SK-N-SH (cell line): ENCODE data around the gene CDK11B. TPM values are rescaled to one million over a fixed set of nuclear protein-coding genes. Genes with fewer than 3 reads are reported as not detected.
"Not testable (repeated sequence)": the region's sequence is repeated elsewhere in the genome, so short reads cannot be mapped to it uniquely, and the experiment has no call there.

Experiments
- CTCF ChIA-PET: fragments of 300-600, 350-600 bp; formaldehyde crosslinking; extraction: SDS; loops from one replicate; lab custom pipeline; 2021; lab: Yijun Ruan, JAX
- POLR2A ChIA-PET: fragments of 350-600 bp; sonication (Branson Sonifier 250); formaldehyde crosslinking; extraction: SDS; loops from one replicate; lab custom pipeline; 2020; ENCODE audit warnings: antibody characterized with exemption, inconsistent platforms; lab: Yijun Ruan, JAX
- DNase-seq: peaks from one replicate; pipeline ENCODE4 v3.0.0; 2012
- H2AFZ ChIP-seq: fragments of 200-600 bp; sonication (generic); 2 replicates; pipeline ENCODE4 v1.8.1; 2016; ENCODE audit warnings: antibody characterized with exemption, mild to moderate bottlenecking, low read depth
- H3F3A ChIP-seq: fragments of 200-600 bp; sonication (generic); replicated peaks from 2 replicates; pipeline ENCODE3; 2016; ENCODE audit warnings: antibody characterized with exemption, mild to moderate bottlenecking; ENCODE audit not compliant: insufficient read depth
- H3K27ac ChIP-seq, 2 experiments: fragments of 200-500 bp in 1 of 2; fragments of 200-600 bp in 1 of 2; sonication (Bioruptor generic) in 1 of 2; sonication (generic), shearing (Covaris generic) in 1 of 2; 2 replicates each; pipeline versions ENCODE4 v1.5.1 to v1.6.1; 2014 to 2016; ENCODE audit warnings: low read depth in 2 of 2, inconsistent platforms in 1 of 2, low read length in 1 of 2, mild to moderate bottlenecking in 1 of 2, mixed read lengths in 1 of 2
- H3K27me3 ChIP-seq: fragments of 200-600 bp; sonication (generic), shearing (Covaris generic); 2 replicates; pipeline ENCODE4 v1.6.1; 2016; ENCODE audit warnings: mixed run types; ENCODE audit not compliant: insufficient read depth
- H3K36me3 ChIP-seq, 2 experiments: fragments of 200-500 bp in 1 of 2; fragments of 200-600 bp in 1 of 2; sonication (Bioruptor generic) in 1 of 2; sonication (generic) in 1 of 2; replicated peaks in 1 of 2; 2 replicates each; pipeline versions ENCODE3 to v1.5.1; 2014 to 2016; ENCODE audit warnings: low read length in 1 of 2, mild to moderate bottlenecking in 1 of 2; ENCODE audit not compliant: insufficient read depth in 2 of 2, control insufficient read depth in 1 of 2
- H3K4me1 ChIP-seq, 2 experiments: fragments of 200-500 bp in 1 of 2; fragments of 200-600 bp in 1 of 2; sonication (Bioruptor generic) in 1 of 2; sonication (generic), shearing (Covaris generic) in 1 of 2; 2 replicates each; pipeline versions ENCODE4 v1.5.1 to v1.6.1; 2014 to 2016; ENCODE audit warnings: low read depth in 1 of 2, low read length in 1 of 2, mixed run types in 1 of 2; ENCODE audit not compliant: insufficient read depth in 2 of 2, control insufficient read depth in 1 of 2
- H3K4me2 ChIP-seq: fragments of 200-600 bp; sonication (generic), shearing (Covaris generic); 2 replicates; pipeline ENCODE4 v1.6.1; 2017; ENCODE audit warnings: mixed run types
- H3K4me3 ChIP-seq, 2 experiments: fragments of 200-500 bp in 1 of 2; fragments of 200-600 bp in 1 of 2; sonication (Bioruptor generic) in 1 of 2; sonication (generic), shearing (Covaris generic) in 1 of 2; 2 replicates each; pipeline versions ENCODE4 v1.5.1 to v1.8.1; 2014 to 2016; ENCODE audit warnings: low read depth in 2 of 2, inconsistent platforms in 1 of 2, low read length in 1 of 2, mild to moderate bottlenecking in 1 of 2, mixed read lengths in 1 of 2, moderate library complexity in 1 of 2
- H3K79me2 ChIP-seq: fragments of 200-600 bp; sonication (generic); 2 replicates; pipeline ENCODE4 v1.8.1; 2017; ENCODE audit warnings: mild to moderate bottlenecking; ENCODE audit not compliant: insufficient read depth
- H3K9ac ChIP-seq: fragments of 200-600 bp; sonication (generic); 2 replicates; pipeline ENCODE4 v1.6.1; 2017; ENCODE audit warnings: mixed run types
- H3K9me2 ChIP-seq: fragments of 200-600 bp; sonication (generic); 2 replicates; pipeline ENCODE4 v1.6.1; 2017; ENCODE audit warnings: mixed run types
- H3K9me3 ChIP-seq: fragments of 200-600 bp; sonication (generic); 2 replicates; pipeline ENCODE4 v1.6.1; 2017; ENCODE audit warnings: mixed run types, mild to moderate bottlenecking, moderate library complexity
- H4K20me1 ChIP-seq: fragments of 200-600 bp; sonication (generic); 2 replicates; pipeline ENCODE4 v1.6.1; 2017; ENCODE audit warnings: mild to moderate bottlenecking, mixed run types; ENCODE audit not compliant: insufficient read depth
- EZH2phosphoT487 ChIP-seq: fragments of 200-600 bp; sonication (generic); IDR thresholded peaks from 2 replicates; pipeline ENCODE4 v1.6.1; 2017; ENCODE audit warnings: low read depth, mixed run types, mild to moderate bottlenecking, antibody characterized with exemption, moderate library complexity, borderline replicate concordance
- JUND ChIP-seq: IDR thresholded peaks from 2 replicates; pipeline ENCODE4 v1.4.0; 2012
- MEF2A ChIP-seq: IDR thresholded peaks from 2 replicates; pipeline ENCODE4 v1.4.0; 2012; ENCODE audit warnings: low read depth, borderline replicate concordance
- MXI1 ChIP-seq: IDR thresholded peaks from 2 replicates; pipeline ENCODE4 v1.6.1; 2012; ENCODE audit warnings: mild to moderate bottlenecking, low read depth, low read length, improper control_type of control experiment
- NFIC ChIP-seq: IDR thresholded peaks from 2 replicates; pipeline ENCODE4 v1.4.0; 2012; ENCODE audit warnings: borderline replicate concordance
- RXRA ChIP-seq: IDR thresholded peaks from 2 replicates; pipeline ENCODE4 v1.4.0; 2012; ENCODE audit warnings: low read depth, mild to moderate bottlenecking, borderline replicate concordance
- SIN3A ChIP-seq: IDR thresholded peaks from 2 replicates; pipeline ENCODE4 v1.6.1; 2012; ENCODE audit warnings: low read depth, mild to moderate bottlenecking, low read length, moderate library complexity, borderline replicate concordance
- TAF1 ChIP-seq: IDR thresholded peaks from 2 replicates; pipeline ENCODE4 v1.6.1; 2012; ENCODE audit warnings: low read depth, mild to moderate bottlenecking, low read length, moderate library complexity, borderline replicate concordance
- TCF12 ChIP-seq: IDR thresholded peaks from 2 replicates; pipeline ENCODE4 v1.4.0; 2012
- WGBS: methylation state at CpG from one replicate; pipeline ENCODE4 v1.1.6; 2017; ENCODE audit warnings: low lambda C conversion rate; 5-methylcytosine and 5-hydroxymethylcytosine counted together
- polyA plus RNA-seq, 3 experiments: library from polyadenylated mRNA; depleted of rRNA; stranded (reverse); fragments of >200 nt; gene quantifications; 2 replicates each; pipeline ENCODE4 v1.2.3, GENCODE V29; 2012
- TF ChIP-seq, protein P1 (sequence below): IDR thresholded peaks from 2 replicates; pipeline ENCODE4 v1.4.0; 2012; ENCODE audit warnings: low read depth, borderline replicate concordance
- TF ChIP-seq, protein P2 (sequence below): fragments of 150-350 bp; IDR thresholded peaks from 2 replicates; pipeline ENCODE4 v1.6.1; 2017; ENCODE audit warnings: antibody characterized with exemption, low read length, low read depth, borderline replicate concordance
- TF ChIP-seq, protein P3 (sequence below): IDR thresholded peaks from 2 replicates; pipeline ENCODE4; 2012

Gene CDK11B
- polyA plus RNA-seq, 1 of the 3 experiments (the other 2 are of a cell fraction) = 15.0 TPM

DNA sequence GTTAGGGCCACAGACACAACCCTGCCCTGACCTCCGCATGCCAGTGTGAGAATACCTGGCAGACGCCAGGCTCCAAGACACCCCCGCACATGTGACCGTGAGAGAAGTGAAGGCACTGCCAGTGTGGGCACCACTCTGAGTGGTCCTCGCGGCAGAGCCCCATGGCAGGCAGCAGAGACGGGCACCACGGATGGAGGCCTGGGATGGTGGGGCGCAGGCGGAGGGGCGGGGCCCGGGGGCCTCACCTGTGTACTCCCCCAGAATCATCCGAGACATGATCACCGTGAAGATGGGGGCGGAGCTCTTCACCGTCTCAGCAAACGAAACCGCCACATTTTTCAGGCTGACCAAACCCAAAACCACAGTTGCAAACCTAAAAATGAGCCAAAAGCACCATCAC is 16.4 kb upstream of the CDK11B start:
- CTCF ChIA-PET, H3F3A ChIP-seq, H3K9me3 ChIP-seq, H3K9me2 ChIP-seq, H3K27ac ChIP-seq, H3K4me1 ChIP-seq, DNase-seq, H3K27me3 ChIP-seq, POLR2A ChIA-PET, H3K9ac ChIP-seq, H2AFZ ChIP-seq, H3K4me2 ChIP-seq, H4K20me1 ChIP-seq, H3K4me3 ChIP-seq: not testable (repeated sequence)
- H3K79me2 ChIP-seq = peaks cover 30% of the 10 kb centered on the region
- H3K36me3 ChIP-seq = peaks cover 0 to 18% of the 10 kb centered on the region in 2 experiments
- 93% methylated on average over 8 of the region's 18 CpGs for WGBS

DNA sequence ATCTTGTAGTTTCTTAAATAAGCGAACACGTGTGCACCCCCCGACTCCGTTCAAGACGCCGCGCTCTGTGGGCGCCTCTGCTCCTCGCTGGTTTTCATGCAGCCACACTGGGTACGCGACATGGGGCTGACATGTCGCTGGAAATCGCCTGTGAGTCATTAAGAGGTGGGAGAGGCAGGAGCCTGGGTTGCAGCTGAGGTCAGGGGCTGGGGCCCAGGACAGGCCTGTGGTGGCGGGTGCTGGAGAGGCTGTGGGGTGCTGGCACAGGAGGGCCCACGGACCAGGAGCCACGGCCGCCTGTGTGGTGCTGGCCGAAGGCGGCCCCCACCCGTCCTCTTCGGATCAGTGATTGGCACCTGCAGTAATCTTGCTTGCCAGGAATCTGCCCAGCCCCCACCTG is 16.0 kb upstream of the CDK11B start:
- H3K4me3 ChIP-seq, CTCF ChIA-PET, H3K4me1 ChIP-seq, H3K4me2 ChIP-seq, H3K9me3 ChIP-seq, H3K9ac ChIP-seq, H3F3A ChIP-seq, H3K9me2 ChIP-seq, POLR2A ChIA-PET, H4K20me1 ChIP-seq, DNase-seq, H2AFZ ChIP-seq, H3K27ac ChIP-seq, H3K27me3 ChIP-seq: not testable (repeated sequence)
- WGBS = 91% methylated on average over 10 of the region's 21 CpGs
- Histone ChIP-seq H3K36me3 (peaks cover 0 to 20% of the 10 kb centered on the region in 2 experiments), H3K79me2 (peaks cover 26% of the 10 kb centered on the region)

DNA sequence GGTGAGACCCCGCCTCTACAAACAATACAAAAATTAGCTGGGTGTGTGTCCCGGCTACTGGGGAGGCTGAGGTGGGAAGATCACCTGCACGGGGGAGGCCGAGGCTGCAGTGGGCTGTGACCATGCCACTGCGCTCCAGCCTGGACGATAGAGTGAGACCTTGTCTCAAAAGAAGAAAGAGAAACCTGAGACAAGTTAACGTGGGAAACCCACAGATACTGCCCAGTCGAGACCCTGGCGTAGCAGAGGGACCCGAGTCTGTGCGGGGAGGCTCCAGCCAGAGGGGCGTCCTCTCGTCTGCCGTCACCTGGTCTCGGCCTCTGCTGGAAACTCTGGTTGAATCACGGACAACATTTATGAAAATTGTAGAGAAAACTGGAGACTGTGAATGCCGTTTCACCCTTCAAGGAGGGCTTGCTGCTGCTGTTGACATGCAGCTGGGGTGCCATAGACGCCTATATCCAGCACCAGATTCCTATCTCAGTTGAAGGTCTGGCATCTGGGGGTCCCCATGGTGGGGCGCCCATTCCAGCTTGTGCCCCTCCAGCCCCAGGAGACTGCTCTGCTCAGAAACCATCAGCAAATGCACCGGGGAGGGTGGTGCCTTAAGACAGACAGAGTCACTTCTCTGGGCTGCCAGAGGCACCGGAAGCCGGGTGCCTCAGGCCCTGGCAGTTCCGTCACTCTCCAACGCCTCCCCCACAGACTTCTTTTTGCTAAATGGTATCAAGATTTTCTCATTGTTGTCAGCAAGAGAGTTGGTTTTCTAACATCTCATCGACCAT is 13.6 kb upstream of the CDK11B start:
- Histone ChIP-seq H2AFZ (no peak overlapping the region), H3F3A (no peaks in the 10 kb centered on the region), H3K9ac (no peak overlapping the region), H3K79me2 (peaks cover 2% of the 10 kb centered on the region; the same call in 1 of the 2 replicates), H3K9me2 (no peaks in the 10 kb centered on the region), H3K27ac (no peak overlapping the region), H3K4me1 (no peaks in the 10 kb centered on the region; a peak in 1 of 4 replicates), H4K20me1 (no peaks in the 10 kb centered on the region), H3K27me3 (no peaks in the 10 kb centered on the region), H3K36me3 (peaks cover 0 to 27% of the 10 kb centered on the region in 2 experiments), H3K4me2 (no peak overlapping the region), H3K9me3 (no peaks in the 10 kb centered on the region), H3K4me3 (no peak overlapping the region)
- POLR2A ChIA-PET = no interaction called here
- CTCF ChIA-PET = no interaction called here
- 95% methylated on average over 23 of the region's 25 CpGs for WGBS
- TF ChIP-seq JUND (no peak), EZH2phosphoT487 (no peak)
- DNase-seq = peak; percentile 22

DNA sequence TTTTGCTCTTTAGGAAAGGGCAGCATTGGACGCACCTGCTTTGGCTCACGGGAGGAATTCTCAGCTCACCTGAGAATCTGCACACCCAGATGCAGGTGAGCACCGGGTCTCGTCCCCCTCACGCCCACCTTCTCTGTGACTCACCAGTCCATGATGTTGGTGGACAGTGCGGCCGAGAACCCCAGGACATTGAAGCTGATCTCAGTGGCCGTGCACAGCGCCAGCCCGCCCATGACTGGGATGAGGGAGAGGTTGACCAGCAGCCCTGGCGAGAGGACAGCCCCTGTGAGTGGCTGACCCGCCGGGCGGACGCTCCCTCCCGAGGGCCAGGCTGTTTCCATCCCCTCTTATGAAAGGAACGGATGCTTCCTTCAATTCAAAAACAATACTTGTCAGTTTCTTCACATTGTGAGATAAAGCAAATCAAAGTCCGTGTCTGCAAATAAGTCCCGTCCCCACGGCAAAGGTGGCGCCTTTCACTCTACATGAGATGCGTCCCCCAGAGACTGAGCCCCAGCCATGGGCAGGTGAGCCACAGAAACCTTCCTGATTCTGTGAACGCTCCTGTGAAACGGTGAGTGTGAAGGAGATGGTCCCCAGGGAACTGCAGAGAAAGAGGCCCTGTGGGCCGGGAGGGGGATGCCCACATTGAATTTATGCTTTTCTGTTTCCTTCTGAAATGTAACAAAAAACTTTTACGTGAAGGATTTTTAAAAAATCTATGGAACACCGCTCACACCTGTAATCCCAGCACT is 12.7 kb upstream of the CDK11B start:
- no peak overlapping the region for H3K4me3 ChIP-seq
- no peaks in the 10 kb centered on the region for H3F3A ChIP-seq
- no peak overlapping the region for H3K9ac ChIP-seq
- 88% methylated on average over 19 of the region's 27 CpGs for WGBS
- POLR2A ChIA-PET = no interaction called here
- H3K79me2 ChIP-seq = no peaks in the 10 kb centered on the region
- no peaks in the 10 kb centered on the region for H3K9me2 ChIP-seq
- no peaks in the 10 kb centered on the region; a peak in 1 of 4 replicates for H3K4me1 ChIP-seq
- peaks cover 0 to 27% of the 10 kb centered on the region in 2 experiments for H3K36me3 ChIP-seq
- no peaks in the 10 kb centered on the region for H3K27me3 ChIP-seq
- no peaks in the 10 kb centered on the region for H3K9me3 ChIP-seq
- CTCF ChIA-PET = no interaction called here
- H2AFZ ChIP-seq = no peak overlapping the region
- peak; percentile 17 for DNase-seq
- no peak overlapping the region for H3K27ac ChIP-seq
- H3K4me2 ChIP-seq = no peak overlapping the region
- no peaks in the 10 kb centered on the region for H4K20me1 ChIP-seq
- TF ChIP-seq MXI1 (no peak), NFIC (no peak), RXRA (no peak), TCF12 (no peak), SIN3A (no peak), MEF2A (no peak), TAF1 (no peak)
- TF ChIP-seq, protein P1, sequence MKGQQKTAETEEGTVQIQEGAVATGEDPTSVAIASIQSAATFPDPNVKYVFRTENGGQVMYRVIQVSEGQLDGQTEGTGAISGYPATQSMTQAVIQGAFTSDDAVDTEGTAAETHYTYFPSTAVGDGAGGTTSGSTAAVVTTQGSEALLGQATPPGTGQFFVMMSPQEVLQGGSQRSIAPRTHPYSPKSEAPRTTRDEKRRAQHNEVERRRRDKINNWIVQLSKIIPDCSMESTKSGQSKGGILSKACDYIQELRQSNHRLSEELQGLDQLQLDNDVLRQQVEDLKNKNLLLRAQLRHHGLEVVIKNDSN = no peak
- TF ChIP-seq, protein P2, sequence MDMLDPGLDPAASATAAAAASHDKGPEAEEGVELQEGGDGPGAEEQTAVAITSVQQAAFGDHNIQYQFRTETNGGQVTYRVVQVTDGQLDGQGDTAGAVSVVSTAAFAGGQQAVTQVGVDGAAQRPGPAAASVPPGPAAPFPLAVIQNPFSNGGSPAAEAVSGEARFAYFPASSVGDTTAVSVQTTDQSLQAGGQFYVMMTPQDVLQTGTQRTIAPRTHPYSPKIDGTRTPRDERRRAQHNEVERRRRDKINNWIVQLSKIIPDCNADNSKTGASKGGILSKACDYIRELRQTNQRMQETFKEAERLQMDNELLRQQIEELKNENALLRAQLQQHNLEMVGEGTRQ = no peak
- TF ChIP-seq, protein P3, sequence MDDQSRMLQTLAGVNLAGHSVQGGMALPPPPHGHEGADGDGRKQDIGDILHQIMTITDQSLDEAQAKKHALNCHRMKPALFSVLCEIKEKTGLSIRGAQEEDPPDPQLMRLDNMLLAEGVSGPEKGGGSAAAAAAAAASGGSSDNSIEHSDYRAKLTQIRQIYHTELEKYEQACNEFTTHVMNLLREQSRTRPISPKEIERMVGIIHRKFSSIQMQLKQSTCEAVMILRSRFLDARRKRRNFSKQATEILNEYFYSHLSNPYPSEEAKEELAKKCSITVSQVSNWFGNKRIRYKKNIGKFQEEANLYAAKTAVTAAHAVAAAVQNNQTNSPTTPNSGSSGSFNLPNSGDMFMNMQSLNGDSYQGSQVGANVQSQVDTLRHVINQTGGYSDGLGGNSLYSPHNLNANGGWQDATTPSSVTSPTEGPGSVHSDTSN = no peak
